K562 (cell line): ENCODE data around the gene SLC35G2. TPM values are rescaled to one million over a fixed set of nuclear protein-coding genes. Genes with fewer than 3 reads are reported as not detected.
A peak's percentile ranks its signal among the peaks of the same experiment; 100 is the strongest.

Source experiments
- BACH1 ChIP-seq: fragments of 200-800 bp; sonication (Bioruptor generic); IDR thresholded peaks from 2 replicates; pipeline ENCODE4 v1.6.1; 2016; ENCODE audit warnings: missing genetic modification characterization, missing compliant biosample characterization
- C11orf30 ChIP-seq: fragments of 450-650 bp; IDR thresholded peaks from 2 replicates; pipeline ENCODE4 v1.6.1; 2016; ENCODE audit warnings: low read depth, mild to moderate bottlenecking
- MAFG ChIP-seq: fragments of 450-650 bp; conservative IDR thresholded peaks from 2 replicates; pipeline ENCODE4 v1.6.1; 2016; ENCODE audit warnings: missing genetic modification characterization, missing compliant biosample characterization
- MCM7 ChIP-seq, 2 experiments: fragments of 450-650 bp; IDR thresholded peaks; 2 replicates each; pipeline ENCODE4 v1.6.1; 2016 to 2018
- NFIC ChIP-seq: fragments of 450-650 bp; IDR thresholded peaks from 2 replicates; pipeline ENCODE4 v1.6.1; 2017; ENCODE audit warnings: mild to moderate bottlenecking, inconsistent platforms
- POLR2H ChIP-seq: IDR thresholded peaks from 2 replicates; pipeline ENCODE4 v1.6.1; 2016; ENCODE audit warnings: missing genetic modification characterization, low read depth, mild to moderate bottlenecking, control low read depth, missing compliant biosample characterization, moderate library complexity
- POU5F1 ChIP-seq: fragments of 150-350 bp; IDR thresholded peaks from 2 replicates; pipeline ENCODE4 v1.6.1; 2014; ENCODE audit warnings: borderline replicate concordance, low read length, low read depth, mild to moderate bottlenecking; ENCODE audit not compliant: partially characterized antibody
- RB1 ChIP-seq: fragments of 450-650 bp; IDR thresholded peaks from 2 replicates; pipeline ENCODE4 v1.6.1; 2017; ENCODE audit warnings: low read depth, mild to moderate bottlenecking
- RBM17 ChIP-seq: fragments of 200-400 bp; formaldehyde crosslinking; IDR thresholded peaks from 2 replicates; pipeline ENCODE4 v1.6.1; 2017; ENCODE audit warnings: low read depth, mild to moderate bottlenecking, low read length, borderline replicate concordance
- RFX7 ChIP-seq: fragments of 250-450 bp; sonication (Bioruptor Pico); IDR thresholded peaks from 2 replicates; pipeline ENCODE4 v1.5.1; 2021; ENCODE audit warnings: mild to moderate bottlenecking
- SETDB1 ChIP-seq: IDR thresholded peaks from one replicate; pipeline ENCODE4 v1.6.1; 2012; ENCODE audit warnings: low read length, control low read depth, inconsistent platforms
- SIN3B ChIP-seq: fragments of 450-650 bp; IDR thresholded peaks from 2 replicates; pipeline ENCODE4 v1.6.1; 2017; ENCODE audit warnings: low read depth, mild to moderate bottlenecking, moderate library complexity
- SP1 ChIP-seq: sonication (generic); formaldehyde crosslinking; IDR thresholded peaks from 2 replicates; pipeline ENCODE4 v1.8.1; 2022; ENCODE audit warnings: mild to moderate bottlenecking, missing genetic modification reagents
- SP2 ChIP-seq: IDR thresholded peaks from 2 replicates; pipeline ENCODE4 v1.6.1; 2011; ENCODE audit warnings: mild to moderate bottlenecking, low read depth, low read length, moderate library complexity; ENCODE audit not compliant: poor library complexity, severe bottlenecking; ENCODE audit errors: extremely low read depth
- TAF15 ChIP-seq: fragments of 200-400 bp; formaldehyde crosslinking; IDR thresholded peaks from 2 replicates; pipeline ENCODE4 v1.6.1; 2017; ENCODE audit warnings: mild to moderate bottlenecking, low read depth, low read length, moderate library complexity
- ZC3H4 ChIP-seq: sonication (generic); formaldehyde crosslinking; IDR thresholded peaks from 2 replicates; pipeline ENCODE4 v1.9.0; 2021; ENCODE audit warnings: missing genetic modification reagents, borderline replicate concordance
- ZNF354B ChIP-seq: fragments of 250-450 bp; sonication (Bioruptor Pico); IDR thresholded peaks from 2 replicates; pipeline ENCODE4 v1.4.0; 2020
- ZZZ3 ChIP-seq: fragments of 450-650 bp; IDR thresholded peaks from 2 replicates; pipeline ENCODE4 v1.6.1; 2016; ENCODE audit warnings: antibody characterized with exemption, mild to moderate bottlenecking, moderate library complexity
- polyA plus RNA-seq, 8 experiments: library from polyadenylated mRNA; depleted of rRNA in 4 of 8; stranded (reverse) in 5 of 8; unstranded in 3 of 8; fragments of >200 nt; fragmentation: Nextera tagmentation in 2 of 8; fragmentation: Illumina TruSeq in 1 of 8; extraction: Ambion mirVana in 2 of 8; extraction: Trizol in 1 of 8; gene quantifications; 2 replicates each; pipeline versions ENCODE4 v1.2.1 to v1.2.3, GENCODE V29; 2011 to 2014; ENCODE audit warnings: inconsistent platforms in 1 of 8, missing spikeins in 1 of 8
- total RNA-seq, 7 experiments: library from RNA; depleted of rRNA in 6 of 7; stranded (reverse); fragments of >200 nt in 6 of 7; fragmentation: Illumina TruSeq in 2 of 7; extraction: Trizol in 2 of 7; gene quantifications; 2 replicates each; pipeline versions ENCODE4 v1.2.1 to v1.2.3, GENCODE V29; 2011 to 2021; ENCODE audit warnings: low replicate concordance in 1 of 7
- TF ChIP-seq, protein P1 (sequence below), 2 experiments: fragments of 200-800 bp in 1 of 2; sonication (Bioruptor generic) in 1 of 2; sonication (generic) in 1 of 2; formaldehyde crosslinking in 1 of 2; IDR thresholded peaks in 1 of 2; conservative IDR thresholded peaks in 1 of 2; 2 replicates each; pipeline versions ENCODE4 v1.5.0 to v1.6.1; 2016 to 2020; ENCODE audit warnings: missing compliant biosample characterization in 1 of 2, missing genetic modification characterization in 1 of 2, missing genetic modification reagents in 1 of 2
- TF ChIP-seq, protein P2 (sequence below): fragments of 450-650 bp; IDR thresholded peaks from 2 replicates; pipeline ENCODE4 v1.6.1; 2017; ENCODE audit warnings: antibody characterized with exemption
- TF ChIP-seq, protein P3 (sequence below): fragments of 450-650 bp; IDR thresholded peaks from 2 replicates; pipeline ENCODE4 v1.6.1; 2016; ENCODE audit warnings: borderline replicate concordance
- TF ChIP-seq, protein P4 (sequence below): fragments of 450-650 bp; IDR thresholded peaks from 2 replicates; pipeline ENCODE4 v1.6.1; 2016

The SLC35G2 gene
- total and polyA plus RNA-seq, 9 of the 15 experiments (the other 6 are each of a cell fraction or from before 2014, with no cell fraction given), result 2.6 to 5.9 (median 3.2) TPM

DNA sequence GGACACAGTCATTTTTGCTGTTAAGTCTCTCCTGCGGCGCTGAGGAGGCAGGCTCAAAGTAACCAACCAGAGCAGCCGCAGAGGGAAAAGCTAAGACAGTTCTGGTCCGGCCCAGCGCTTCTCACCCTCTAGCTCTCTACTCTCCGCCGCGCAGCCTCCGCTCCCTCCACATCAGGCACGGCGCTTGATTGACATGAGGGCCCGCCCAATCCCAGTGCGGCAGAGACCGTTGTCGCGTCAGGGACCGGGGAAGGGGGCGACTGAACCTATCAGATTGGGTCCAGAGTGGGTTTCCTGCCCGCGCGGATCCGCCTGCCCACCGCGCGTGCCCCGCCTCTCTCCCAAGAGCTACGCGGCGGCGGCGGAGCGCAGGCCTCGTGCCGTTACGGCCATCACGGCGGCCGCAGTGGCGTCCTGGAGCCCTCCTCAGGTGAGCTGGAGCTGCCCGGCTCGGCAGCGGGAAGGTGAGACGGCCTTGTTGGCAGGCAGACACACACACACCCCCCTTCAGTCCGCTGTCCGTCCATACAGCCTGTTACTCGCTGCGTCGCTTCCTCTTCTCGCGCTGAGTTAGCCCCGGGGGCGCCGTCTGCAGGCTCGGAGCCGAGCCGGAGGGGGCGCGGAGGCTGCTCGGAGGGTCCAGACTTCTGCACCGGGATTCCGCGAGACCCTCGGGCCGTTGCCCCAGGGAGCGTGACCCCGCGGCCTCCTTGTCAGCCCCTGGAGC lies 43.1 kb downstream of the SLC35G2 start, which contains the start of gene NCK1 (continued):
- TF ChIP-seq ZC3H4 (peak; percentile 41; the same call in 1 of the 2 replicates), NFIC (no peak; the same call in 1 of the 2 replicates), TAF15 (no peak), RFX7 (no peak), C11orf30 (no peak), SP1 (CRISPR knock-in tag) (peak; percentile 70), POLR2H (tag) (0 out of 2 replicates have a peak, but pooled peaks have one; percentile 60), RBM17 (no peak), POU5F1 (no peak), MCM7 (IDR thresholded peaks at IDR 0.05) (no peak), MAFG (tag) (no peak), RB1 (0 out of 2 replicates have a peak, but pooled peaks have one; percentile 69), SETDB1 (no peak), ZNF354B (no peak), BACH1 (no peak), ZZZ3 (no peak), SIN3B (peak; percentile 20; the same call in 1 of the 2 replicates), SP2 (peak; percentile 60)
- TF ChIP-seq, protein P1, sequence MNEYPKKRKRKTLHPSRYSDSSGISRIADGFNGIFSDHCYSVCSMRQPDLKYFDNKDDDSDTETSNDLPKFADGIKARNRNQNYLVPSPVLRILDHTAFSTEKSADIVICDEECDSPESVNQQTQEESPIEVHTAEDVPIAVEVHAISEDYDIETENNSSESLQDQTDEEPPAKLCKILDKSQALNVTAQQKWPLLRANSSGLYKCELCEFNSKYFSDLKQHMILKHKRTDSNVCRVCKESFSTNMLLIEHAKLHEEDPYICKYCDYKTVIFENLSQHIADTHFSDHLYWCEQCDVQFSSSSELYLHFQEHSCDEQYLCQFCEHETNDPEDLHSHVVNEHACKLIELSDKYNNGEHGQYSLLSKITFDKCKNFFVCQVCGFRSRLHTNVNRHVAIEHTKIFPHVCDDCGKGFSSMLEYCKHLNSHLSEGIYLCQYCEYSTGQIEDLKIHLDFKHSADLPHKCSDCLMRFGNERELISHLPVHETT (CRISPR knock-in tag; conservative IDR thresholded peaks at IDR 0.05 in 1 of 2, IDR thresholded peaks at IDR 0.05 in 1 of 2), result no peak
- TF ChIP-seq, protein P2, sequence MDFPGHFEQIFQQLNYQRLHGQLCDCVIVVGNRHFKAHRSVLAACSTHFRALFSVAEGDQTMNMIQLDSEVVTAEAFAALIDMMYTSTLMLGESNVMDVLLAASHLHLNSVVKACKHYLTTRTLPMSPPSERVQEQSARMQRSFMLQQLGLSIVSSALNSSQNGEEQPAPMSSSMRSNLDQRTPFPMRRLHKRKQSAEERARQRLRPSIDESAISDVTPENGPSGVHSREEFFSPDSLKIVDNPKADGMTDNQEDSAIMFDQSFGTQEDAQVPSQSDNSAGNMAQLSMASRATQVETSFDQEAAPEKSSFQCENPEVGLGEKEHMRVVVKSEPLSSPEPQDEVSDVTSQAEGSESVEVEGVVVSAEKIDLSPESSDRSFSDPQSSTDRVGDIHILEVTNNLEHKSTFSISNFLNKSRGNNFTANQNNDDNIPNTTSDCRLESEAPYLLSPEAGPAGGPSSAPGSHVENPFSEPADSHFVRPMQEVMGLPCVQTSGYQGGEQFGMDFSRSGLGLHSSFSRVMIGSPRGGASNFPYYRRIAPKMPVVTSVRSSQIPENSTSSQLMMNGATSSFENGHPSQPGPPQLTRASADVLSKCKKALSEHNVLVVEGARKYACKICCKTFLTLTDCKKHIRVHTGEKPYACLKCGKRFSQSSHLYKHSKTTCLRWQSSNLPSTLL, result no peak
- TF ChIP-seq, protein P3, sequence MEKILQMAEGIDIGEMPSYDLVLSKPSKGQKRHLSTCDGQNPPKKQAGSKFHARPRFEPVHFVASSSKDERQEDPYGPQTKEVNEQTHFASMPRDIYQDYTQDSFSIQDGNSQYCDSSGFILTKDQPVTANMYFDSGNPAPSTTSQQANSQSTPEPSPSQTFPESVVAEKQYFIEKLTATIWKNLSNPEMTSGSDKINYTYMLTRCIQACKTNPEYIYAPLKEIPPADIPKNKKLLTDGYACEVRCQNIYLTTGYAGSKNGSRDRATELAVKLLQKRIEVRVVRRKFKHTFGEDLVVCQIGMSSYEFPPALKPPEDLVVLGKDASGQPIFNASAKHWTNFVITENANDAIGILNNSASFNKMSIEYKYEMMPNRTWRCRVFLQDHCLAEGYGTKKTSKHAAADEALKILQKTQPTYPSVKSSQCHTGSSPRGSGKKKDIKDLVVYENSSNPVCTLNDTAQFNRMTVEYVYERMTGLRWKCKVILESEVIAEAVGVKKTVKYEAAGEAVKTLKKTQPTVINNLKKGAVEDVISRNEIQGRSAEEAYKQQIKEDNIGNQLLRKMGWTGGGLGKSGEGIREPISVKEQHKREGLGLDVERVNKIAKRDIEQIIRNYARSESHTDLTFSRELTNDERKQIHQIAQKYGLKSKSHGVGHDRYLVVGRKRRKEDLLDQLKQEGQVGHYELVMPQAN, result peak; percentile 39; the same call in 1 of the 2 replicates
- TF ChIP-seq, protein P4, sequence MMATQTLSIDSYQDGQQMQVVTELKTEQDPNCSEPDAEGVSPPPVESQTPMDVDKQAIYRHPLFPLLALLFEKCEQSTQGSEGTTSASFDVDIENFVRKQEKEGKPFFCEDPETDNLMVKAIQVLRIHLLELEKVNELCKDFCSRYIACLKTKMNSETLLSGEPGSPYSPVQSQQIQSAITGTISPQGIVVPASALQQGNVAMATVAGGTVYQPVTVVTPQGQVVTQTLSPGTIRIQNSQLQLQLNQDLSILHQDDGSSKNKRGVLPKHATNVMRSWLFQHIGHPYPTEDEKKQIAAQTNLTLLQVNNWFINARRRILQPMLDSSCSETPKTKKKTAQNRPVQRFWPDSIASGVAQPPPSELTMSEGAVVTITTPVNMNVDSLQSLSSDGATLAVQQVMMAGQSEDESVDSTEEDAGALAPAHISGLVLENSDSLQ, result peak; percentile 98
